H7 (cell line): Measurements from ENCODE around the gene IP6K3. TPM values are rescaled to one million over a fixed set of nuclear protein-coding genes. Genes with fewer than 3 reads are reported as not detected.

Experiments used
- DNase-seq: peaks from one replicate; pipeline ENCODE4 v3.0.0; 2012
- H3K27me3 ChIP-seq: 2 replicates; pipeline ENCODE4 v1.6.0; 2011; ENCODE audit warnings: mild to moderate bottlenecking, low read length; ENCODE audit not compliant: control insufficient read depth, insufficient read depth
- H3K36me3 ChIP-seq: replicated peaks from 2 replicates; pipeline ENCODE4 v1.5.1; 2011; ENCODE audit warnings: low read length; ENCODE audit not compliant: control insufficient read depth, insufficient read depth
- H3K4me3 ChIP-seq: 2 replicates; pipeline ENCODE4 v1.5.1; 2011; ENCODE audit warnings: low read depth, mild to moderate bottlenecking, control low read depth, low read length, moderate library complexity; ENCODE audit not compliant: insufficient read depth
- total RNA-seq: library from RNA; depleted of rRNA; stranded (reverse); fragments of >200 nt; shearing (Covaris generic); gene quantifications from 2 replicates; pipeline ENCODE4 v1.2.3, GENCODE V29; 2014

Gene IP6K3
- total RNA-seq, 1 experiment from 2014 or later: 0.07 TPM

- DNase-seq: no peak
- Histone ChIP-seq H3K36me3 (no peaks in the 10 kb centered on the region), H3K4me3 (no peak overlapping the region), H3K27me3 (no peaks in the 10 kb centered on the region)
These were observed 12.1 kb upstream of the IP6K3 start for GRCh38 chr6:33758815-33759216.

- H3K4me3 ChIP-seq: no peak overlapping the region
- no peaks in the 10 kb centered on the region for H3K27me3 ChIP-seq
- no peak for DNase-seq
- H3K36me3 ChIP-seq: no peaks in the 10 kb centered on the region
These were observed 11.2 kb upstream of the IP6K3 start for GRCh38 chr6:33757906-33758305.

- no peaks in the 10 kb centered on the region for H3K36me3 ChIP-seq
- H3K27me3 ChIP-seq: no peaks in the 10 kb centered on the region
- H3K4me3 ChIP-seq: no peak overlapping the region
- DNase-seq: no peak
These were observed 10.4 kb upstream of the IP6K3 start for GRCh38 chr6:33757113-33757512.

GRCh38 chr6:33756211-33756954 is 9.7 kb upstream of the IP6K3 start:
- H3K36me3 ChIP-seq: no peaks in the 10 kb centered on the region
- no peak for DNase-seq
- no peak overlapping the region for H3K4me3 ChIP-seq
- H3K27me3 ChIP-seq: no peaks in the 10 kb centered on the region

- DNase-seq: no peak
- Histone ChIP-seq H3K4me3 (no peak overlapping the region), H3K36me3 (no peaks in the 10 kb centered on the region), H3K27me3 (no peaks in the 10 kb centered on the region)
These were observed 8.6 kb upstream of the IP6K3 start for GRCh38 chr6:33755070-33755869.

- DNase-seq: no peak
- no peaks in the 10 kb centered on the region for H3K27me3 ChIP-seq
- H3K36me3 ChIP-seq: no peaks in the 10 kb centered on the region
- no peak overlapping the region for H3K4me3 ChIP-seq
These were observed 7.5 kb upstream of the IP6K3 start for GRCh38 chr6:33754222-33754621.

GRCh38 chr6:33752646-33753015 is 5.9 kb upstream of the IP6K3 start:
- Histone ChIP-seq H3K36me3 (no peaks in the 10 kb centered on the region), H3K4me3 (no peak overlapping the region), H3K27me3 (no peaks in the 10 kb centered on the region)
- DNase-seq: no peak

- Histone ChIP-seq H3K27me3 (no peaks in the 10 kb centered on the region), H3K4me3 (no peak overlapping the region), H3K36me3 (no peaks in the 10 kb centered on the region)
- DNase-seq: no peak
These were observed 5.3 kb upstream of the IP6K3 start for GRCh38 chr6:33751771-33752645.

- H3K27me3 ChIP-seq: no peaks in the 10 kb centered on the region; the same call in 1 of the 2 replicates
- H3K36me3 ChIP-seq: no peaks in the 10 kb centered on the region
- no peak overlapping the region for H3K4me3 ChIP-seq
- DNase-seq: no peak
These were observed 3.7 kb upstream of the IP6K3 start for GRCh38 chr6:33750244-33750991.

- DNase-seq: no peak
- Histone ChIP-seq H3K4me3 (no peak overlapping the region), H3K27me3 (no peaks in the 10 kb centered on the region; the same call in 1 of the 2 replicates), H3K36me3 (no peaks in the 10 kb centered on the region)
These were observed 2.7 kb upstream of the IP6K3 start for GRCh38 chr6:33749401-33749800.

GRCh38 chr6:33748841-33749240 is 2.1 kb upstream of the IP6K3 start:
- Histone ChIP-seq H3K27me3 (no peaks in the 10 kb centered on the region; the same call in 1 of the 2 replicates), H3K4me3 (no peak overlapping the region), H3K36me3 (no peaks in the 10 kb centered on the region)
- peak; percentile 68 for DNase-seq

GRCh38 chr6:33747823-33748222 is 1.1 kb upstream of the IP6K3 start:
- no peak overlapping the region for H3K4me3 ChIP-seq
- H3K27me3 ChIP-seq: no peaks in the 10 kb centered on the region; the same call in 1 of the 2 replicates
- DNase-seq: no peak
- no peaks in the 10 kb centered on the region for H3K36me3 ChIP-seq

- H3K4me3 ChIP-seq: no peak overlapping the region
These were observed 587 bp downstream of the IP6K3 start for GRCh38 chr6:33746036-33746600.

GRCh38 chr6:33745548-33745947 is 1.2 kb downstream of the IP6K3 start:
- Histone ChIP-seq H3K27me3 (no peaks in the 10 kb centered on the region; the same call in 1 of the 2 replicates), H3K36me3 (no peaks in the 10 kb centered on the region), H3K4me3 (no peak overlapping the region)
- no peak for DNase-seq

More at GRCh38 chr6:33746036-33746600, 587 bp downstream of the IP6K3 start:
- H3K27me3 ChIP-seq: no peaks in the 10 kb centered on the region; the same call in 1 of the 2 replicates
- H3K36me3 ChIP-seq: no peaks in the 10 kb centered on the region
- peak; percentile 87 for DNase-seq
